AG10803 (cell line): Measurements from ENCODE around the gene SUCLG1.
"Not testable (repeated sequence)": the region's sequence is repeated elsewhere in the genome, so short reads cannot be mapped to it uniquely, and the experiment has no call there.

Experiments used
- DNase-seq: peaks from one replicate; pipeline ENCODE4 v3.0.0; 2010; ENCODE audit warnings: low read depth
- H3K4me3 ChIP-seq: 2 replicates; pipeline ENCODE4 v1.5.1; 2011; ENCODE audit warnings: mild to moderate bottlenecking, low read length, control low read depth
- TF ChIP-seq, protein P1 (sequence below): conservative IDR thresholded peaks from 2 replicates; pipeline ENCODE4 v1.5.1; 2011; ENCODE audit warnings: mild to moderate bottlenecking, low read length, control low read depth, inconsistent platforms

SUCLG1 gene

DNA sequence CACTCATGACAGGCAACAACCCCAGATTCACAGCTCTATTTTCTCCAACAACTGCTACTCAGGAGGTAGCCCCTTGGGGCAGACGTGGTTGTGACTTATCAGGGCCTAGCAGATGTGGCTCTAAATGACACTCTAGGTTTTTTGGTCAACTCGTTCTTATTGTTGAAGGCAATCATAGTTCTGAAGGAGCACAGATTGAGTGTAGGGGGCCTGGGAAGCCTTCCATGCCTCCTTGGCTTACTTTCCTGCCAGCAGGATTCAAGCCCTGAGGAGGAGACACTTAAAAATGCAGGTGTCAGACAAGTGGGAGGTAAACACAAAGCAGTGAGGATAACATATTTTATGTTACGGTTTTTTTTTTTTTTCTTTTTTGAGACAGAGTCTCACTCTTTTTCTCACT lies 23.5 kb upstream of the SUCLG1 start:
- DNase-seq, result no peak
- TF ChIP-seq, protein P1, sequence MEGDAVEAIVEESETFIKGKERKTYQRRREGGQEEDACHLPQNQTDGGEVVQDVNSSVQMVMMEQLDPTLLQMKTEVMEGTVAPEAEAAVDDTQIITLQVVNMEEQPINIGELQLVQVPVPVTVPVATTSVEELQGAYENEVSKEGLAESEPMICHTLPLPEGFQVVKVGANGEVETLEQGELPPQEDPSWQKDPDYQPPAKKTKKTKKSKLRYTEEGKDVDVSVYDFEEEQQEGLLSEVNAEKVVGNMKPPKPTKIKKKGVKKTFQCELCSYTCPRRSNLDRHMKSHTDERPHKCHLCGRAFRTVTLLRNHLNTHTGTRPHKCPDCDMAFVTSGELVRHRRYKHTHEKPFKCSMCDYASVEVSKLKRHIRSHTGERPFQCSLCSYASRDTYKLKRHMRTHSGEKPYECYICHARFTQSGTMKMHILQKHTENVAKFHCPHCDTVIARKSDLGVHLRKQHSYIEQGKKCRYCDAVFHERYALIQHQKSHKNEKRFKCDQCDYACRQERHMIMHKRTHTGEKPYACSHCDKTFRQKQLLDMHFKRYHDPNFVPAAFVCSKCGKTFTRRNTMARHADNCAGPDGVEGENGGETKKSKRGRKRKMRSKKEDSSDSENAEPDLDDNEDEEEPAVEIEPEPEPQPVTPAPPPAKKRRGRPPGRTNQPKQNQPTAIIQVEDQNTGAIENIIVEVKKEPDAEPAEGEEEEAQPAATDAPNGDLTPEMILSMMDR, result no peak
- no peak overlapping the region for H3K4me3 ChIP-seq

DNA sequence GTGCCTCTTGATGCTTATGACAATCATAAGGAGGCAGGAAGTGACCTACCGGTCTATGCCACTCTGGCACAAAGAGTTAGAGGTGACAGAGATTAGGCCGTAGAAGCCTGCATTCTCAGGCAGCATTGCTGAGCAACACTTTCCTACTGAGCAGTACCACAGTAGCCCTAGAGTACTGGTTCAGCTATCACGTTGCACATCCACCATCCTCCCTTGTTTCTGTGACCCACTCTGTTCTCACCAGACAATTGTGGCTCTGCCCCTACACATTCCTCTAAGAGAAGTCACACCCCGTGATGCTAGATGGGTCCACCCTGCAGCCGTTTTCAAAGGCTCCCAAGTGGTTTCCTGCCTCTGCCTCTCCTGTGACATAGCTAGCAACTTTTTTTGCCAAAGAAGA lies 22.6 kb upstream of the SUCLG1 start:
- DNase-seq, result peak; percentile 74
- no peak overlapping the region for H3K4me3 ChIP-seq
- TF ChIP-seq, protein P1, result no peak

DNA sequence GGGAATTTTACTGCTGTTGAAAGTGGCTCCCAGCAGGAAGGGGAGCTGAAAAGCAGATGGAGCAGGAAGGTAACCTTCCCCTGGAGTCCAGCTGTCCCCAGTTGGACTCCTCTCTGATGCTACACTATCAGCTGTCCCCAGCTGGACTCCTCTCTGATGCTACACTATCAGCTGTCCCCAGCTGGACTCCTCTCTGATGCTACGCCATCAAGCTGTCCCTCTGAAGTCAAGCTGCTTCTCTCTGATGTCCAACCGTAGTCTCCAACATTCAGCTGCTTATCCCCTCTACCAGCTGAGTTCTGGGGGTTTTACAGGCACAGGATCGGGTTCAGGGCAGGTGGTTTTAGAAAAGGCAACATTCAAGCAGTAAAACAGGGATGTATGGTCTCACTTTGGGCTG lies 19.8 kb upstream of the SUCLG1 start:
- DNase-seq, result no peak
- TF ChIP-seq, protein P1, result no peak
- H3K4me3 ChIP-seq, result no peak overlapping the region

DNA sequence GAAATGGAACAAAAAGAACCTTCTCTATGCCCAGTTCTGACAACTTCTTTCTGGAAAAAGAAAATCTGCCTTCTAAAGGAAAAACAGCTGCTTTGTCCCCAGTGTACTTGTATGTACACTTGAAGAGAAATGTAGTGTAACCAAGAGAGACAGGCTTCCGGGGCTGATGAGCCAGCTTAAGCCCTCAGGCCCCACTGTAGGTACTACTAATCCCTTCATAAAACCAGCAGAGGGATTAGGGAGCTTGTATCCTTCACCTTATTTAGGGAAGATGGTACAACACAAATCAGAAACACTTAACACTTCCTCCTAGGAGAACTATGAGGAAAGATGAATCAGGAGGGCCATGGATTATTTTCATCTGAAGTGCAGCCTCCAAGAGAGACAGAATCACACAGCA lies 18.8 kb upstream of the SUCLG1 start:
- DNase-seq, result no peak
- no peak overlapping the region for H3K4me3 ChIP-seq
- TF ChIP-seq, protein P1, result no peak

- TF ChIP-seq, protein P1, result no peak
- H3K4me3 ChIP-seq, result no peak overlapping the region
- no peak for DNase-seq
Measured at GRCh38 chr2:84474176-84474575, 15.1 kb upstream of the SUCLG1 start.

- no peak overlapping the region for H3K4me3 ChIP-seq
- TF ChIP-seq, protein P1, result no peak
- DNase-seq, result no peak
Measured at GRCh38 chr2:84472856-84473565, 13.9 kb upstream of the SUCLG1 start.

- peak; percentile 40 for DNase-seq
- not testable (repeated sequence) for H3K4me3 ChIP-seq
Measured at GRCh38 chr2:84472423-84472822, 13.3 kb upstream of the SUCLG1 start.
